Measurements from ENCODE around the gene CCDC106. TPM values are rescaled to one million over a fixed set of nuclear protein-coding genes. Genes with fewer than 3 reads are reported as not detected.
A peak's percentile ranks its signal among the peaks of the same experiment; 100 is the strongest.

Gene CCDC106
- polyA plus RNA-seq, 3 donors from 2014 or later = 1.1 to 1.7 TPM; not detected in 1

- peaks cover 24 to 41% of the 10 kb centered on the region in 2 donors for H3K4me1 Mint-ChIP-seq
- peak overlapping the region in 1 of 5 donors; percentile 33 for H3K4me3 Mint-ChIP-seq
- no peaks in the 10 kb centered on the region for H3K36me3 Mint-ChIP-seq
- H3K27ac Mint-ChIP-seq = peak overlapping the region in 1 of 6 donors; percentile 62
- H3K27me3 Mint-ChIP-seq (ENCODE audit: low read depth in 3 of 3) = peaks cover 17 to 29% (median 26%) of the 10 kb centered on the region in 3 donors
- DNase-seq = no peak
- H3K9me3 Mint-ChIP-seq = no peaks in the 10 kb centered on the region
These were observed 4.5 kb downstream of the CCDC106 start for GRCh38 chr19:55652311-55653128.

DNA sequence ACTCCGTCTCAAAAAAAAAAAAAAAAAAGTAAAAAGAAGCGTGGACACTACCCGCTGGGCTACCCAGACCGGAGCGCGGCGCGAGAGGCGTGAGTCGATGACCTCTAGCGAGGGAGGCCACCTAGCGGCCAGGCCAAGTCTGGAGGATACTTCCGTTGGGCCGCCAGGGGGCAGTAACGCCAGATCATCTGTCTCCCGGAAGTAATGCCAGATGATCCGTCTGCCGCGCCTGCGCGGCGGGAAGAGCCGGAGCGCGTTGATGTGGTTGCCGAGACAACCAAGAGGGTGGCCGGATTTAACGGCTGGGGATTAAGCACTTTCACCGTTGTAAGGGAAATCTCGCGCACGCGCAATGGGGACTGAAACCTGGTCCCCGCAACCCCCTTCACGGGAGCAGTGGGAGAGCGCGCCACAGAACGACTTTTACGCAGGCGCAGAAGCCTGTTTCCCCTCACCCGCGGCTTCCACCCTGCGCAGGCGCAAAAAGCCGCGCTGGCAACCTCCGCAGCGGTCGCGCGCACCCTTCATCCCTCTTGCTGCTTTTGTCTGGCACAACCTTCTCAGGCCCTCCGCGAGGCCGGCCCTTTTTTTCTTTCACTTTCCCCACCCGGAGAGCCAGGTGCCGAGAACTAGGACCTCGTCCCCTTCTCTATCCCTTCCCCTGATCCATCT is 5.8 kb downstream of the CCDC106 start:
- Mint-ChIP-seq H3K4me1 (peaks cover 32 to 46% of the 10 kb centered on the region in 2 donors), H3K27ac (peak overlapping the region; percentile 94 to 99 (median 98)), H3K4me3 (peak overlapping the region; percentile 92 to 99 (median 94)), H3K9me3 (no peaks in the 10 kb centered on the region), H3K27me3 (ENCODE audit: low read depth in 3 of 3) (peaks cover 17 to 26% (median 26%) of the 10 kb centered on the region in 3 donors), H3K36me3 (no peaks in the 10 kb centered on the region)
- peak; percentile 99 to 100 (median 100) for DNase-seq

- DNase-seq = peak; percentile 99 to 100 (median 100)
- peaks cover 0 to 2% (median 0%) of the 10 kb centered on the region in 3 donors for H3K36me3 Mint-ChIP-seq
- peak overlapping the region; percentile 92 to 99 (median 94) for H3K4me3 Mint-ChIP-seq
- H3K9me3 Mint-ChIP-seq = no peaks in the 10 kb centered on the region
- H3K4me1 Mint-ChIP-seq = peaks cover 36 to 48% of the 10 kb centered on the region in 2 donors
- peak overlapping the region; percentile 94 to 99 (median 98) for H3K27ac Mint-ChIP-seq
- peaks cover 17 to 26% (median 26%) of the 10 kb centered on the region in 3 donors for H3K27me3 Mint-ChIP-seq (ENCODE audit: low read depth in 3 of 3)
These were observed 6.4 kb downstream of the CCDC106 start for GRCh38 chr19:55654323-55654867.

- Mint-ChIP-seq H3K27ac (peak within 1 kb of the TSS; percentile 95 to 99 (median 98)), H3K4me3 (peak within 1 kb of the TSS; percentile 92 to 99 (median 94)), H3K9me3 (no peaks in the 10 kb centered on the region), H3K27me3 (ENCODE audit: low read depth in 3 of 3) (peaks cover 17 to 26% (median 24%) of the 10 kb centered on the region in 3 donors), H3K36me3 (peaks cover 0 to 5% (median 0%) of the 10 kb centered on the region in 3 donors), H3K4me1 (peaks cover 40 to 49% of the 10 kb centered on the region in 2 donors)
- peak; percentile 93 to 96 (median 96) for DNase-seq
These were observed 7.0 kb downstream of the CCDC106 start, which contains the start of gene U2AF2 for GRCh38 chr19:55654868-55655647. U2AF2 (plus strand) TSS chr19:55655035; CDS start chr19:55655105, 70 bp downstream.

DNA sequence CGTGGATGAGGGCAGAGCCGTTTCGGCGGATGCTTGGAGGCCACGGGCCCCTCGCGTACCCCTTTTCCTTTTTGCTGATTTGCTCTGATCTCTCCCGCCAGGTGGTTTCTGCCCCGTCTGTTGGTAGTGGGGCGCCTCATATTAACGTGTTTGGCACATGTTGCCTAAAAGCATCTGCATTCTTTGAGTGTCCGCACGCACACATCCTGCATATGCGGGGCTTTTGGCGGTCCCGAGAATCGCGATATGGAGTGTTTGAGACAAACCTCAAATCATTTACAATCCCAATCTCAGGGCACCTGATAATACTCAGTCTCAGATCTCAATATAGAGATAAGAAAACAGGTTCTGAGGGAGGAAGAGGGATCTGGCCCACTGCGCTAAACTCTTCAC is 7.6 kb downstream of the CCDC106 start:
- Mint-ChIP-seq H3K27ac (peak overlapping the region; percentile 95 to 99 (median 97)), H3K9me3 (no peaks in the 10 kb centered on the region), H3K4me1 (peaks cover 40 to 45% of the 10 kb centered on the region in 2 donors), H3K27me3 (ENCODE audit: low read depth in 3 of 3) (peaks cover 15 to 26% (median 24%) of the 10 kb centered on the region in 3 donors), H3K36me3 (peaks cover 0 to 5% (median 0%) of the 10 kb centered on the region in 3 donors), H3K4me3 (peak overlapping the region; percentile 92 to 99 (median 94))
- DNase-seq = no peak

- peaks cover 15 to 26% (median 24%) of the 10 kb centered on the region in 3 donors for H3K27me3 Mint-ChIP-seq (ENCODE audit: low read depth in 3 of 3)
- no peak for DNase-seq
- no peaks in the 10 kb centered on the region for H3K9me3 Mint-ChIP-seq
- H3K4me3 Mint-ChIP-seq = peak overlapping the region; percentile 92 to 99 (median 94)
- peaks cover 40 to 45% of the 10 kb centered on the region in 2 donors for H3K4me1 Mint-ChIP-seq
- peak overlapping the region; percentile 95 to 99 (median 97) for H3K27ac Mint-ChIP-seq
- peaks cover 0 to 5% (median 0%) of the 10 kb centered on the region in 3 donors for H3K36me3 Mint-ChIP-seq
These were observed 8.5 kb downstream of the CCDC106 start for GRCh38 chr19:55656552-55656951.

DNA sequence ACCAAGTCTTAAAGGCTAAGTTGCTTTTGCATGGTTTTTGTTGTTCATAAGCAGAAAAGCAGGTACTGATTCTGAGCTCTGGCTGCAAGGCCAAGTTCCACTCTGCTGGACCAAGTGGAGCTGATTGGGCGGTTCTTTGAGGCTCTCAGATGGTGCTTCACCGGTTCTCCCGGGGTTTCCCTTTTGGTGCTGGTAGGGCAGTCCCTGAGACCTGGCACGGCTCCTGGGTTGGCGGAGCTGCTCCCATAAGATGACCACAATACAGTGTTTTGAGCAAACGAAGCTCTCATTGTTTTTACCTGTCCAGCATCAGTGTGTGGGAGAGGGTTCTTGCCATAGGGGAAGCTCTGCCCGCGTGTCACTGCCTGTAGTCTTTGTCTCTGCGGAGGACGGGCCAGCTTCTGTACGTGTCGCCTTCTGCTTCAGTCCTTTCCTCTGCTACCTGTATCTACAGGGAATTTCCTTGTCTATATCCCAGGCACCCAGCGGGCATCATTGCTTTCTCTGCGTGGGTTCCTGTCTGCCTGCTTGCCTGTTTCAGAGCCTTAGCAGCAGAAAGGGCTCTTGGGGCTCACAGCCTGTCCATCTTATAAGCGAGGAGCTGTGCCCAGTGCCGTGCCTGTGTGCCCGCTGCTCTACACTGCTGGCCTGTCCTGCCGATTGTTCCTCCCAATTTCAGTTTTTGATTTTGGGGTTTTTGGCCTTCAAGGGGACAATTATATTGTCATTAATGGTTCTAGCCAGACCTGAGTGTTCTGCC is 9.2 kb downstream of the CCDC106 start:
- Mint-ChIP-seq H3K36me3 (peaks cover 0 to 10% (median 4%) of the 10 kb centered on the region in 3 donors), H3K4me1 (peaks cover 47 to 49% of the 10 kb centered on the region in 2 donors), H3K9me3 (no peaks in the 10 kb centered on the region), H3K4me3 (peak overlapping the region; percentile 72 to 98 (median 94)), H3K27ac (peak overlapping the region; percentile 46 to 97 (median 72)), H3K27me3 (ENCODE audit: low read depth in 3 of 3) (peaks cover 15 to 29% (median 24%) of the 10 kb centered on the region in 3 donors)
- DNase-seq = no peak

DNA sequence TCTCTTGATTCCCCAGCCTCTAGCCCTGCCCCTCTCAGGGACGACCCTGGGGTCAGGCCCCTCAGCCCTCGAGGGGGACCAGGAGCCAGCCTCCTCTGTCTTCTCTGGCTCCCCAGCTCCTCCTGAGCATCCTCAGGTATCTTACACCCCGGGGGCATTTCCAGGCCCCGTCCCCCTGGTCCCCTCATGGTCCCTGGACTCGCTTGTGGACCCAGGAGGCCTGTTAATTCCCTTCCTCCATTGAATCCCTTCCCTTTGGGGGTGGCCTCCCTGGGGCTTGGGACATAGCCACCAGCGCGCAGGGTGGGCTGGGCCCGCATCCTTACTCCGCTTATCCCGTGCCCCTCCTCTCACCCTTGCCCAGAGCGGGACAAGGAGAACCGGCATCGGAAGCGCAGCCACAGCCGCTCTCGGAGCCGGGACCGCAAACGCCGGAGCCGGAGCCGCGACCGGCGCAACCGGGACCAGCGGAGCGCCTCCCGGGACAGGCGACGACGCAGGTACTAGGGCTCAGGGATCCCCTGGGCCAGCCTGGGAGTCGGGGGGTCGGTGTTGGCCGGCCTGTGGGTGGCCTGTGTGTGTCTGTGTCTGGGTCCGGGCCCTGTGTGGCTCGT is 10.9 kb downstream of the CCDC106 start:
- peaks cover 8 to 22% (median 13%) of the 10 kb centered on the region in 3 donors for H3K36me3 Mint-ChIP-seq
- no peaks in the 10 kb centered on the region for H3K9me3 Mint-ChIP-seq
- H3K4me1 Mint-ChIP-seq = peaks cover 53 to 62% of the 10 kb centered on the region in 2 donors
- peaks cover 11 to 23% (median 19%) of the 10 kb centered on the region in 3 donors for H3K27me3 Mint-ChIP-seq (ENCODE audit: low read depth in 3 of 3)
- H3K27ac Mint-ChIP-seq = peak overlapping the region in 1 of 6 donors; percentile 79
- no peak for DNase-seq
- H3K4me3 Mint-ChIP-seq = peak overlapping the region in 3 of 5 donors; percentile 18 to 94 (median 65)

DNA sequence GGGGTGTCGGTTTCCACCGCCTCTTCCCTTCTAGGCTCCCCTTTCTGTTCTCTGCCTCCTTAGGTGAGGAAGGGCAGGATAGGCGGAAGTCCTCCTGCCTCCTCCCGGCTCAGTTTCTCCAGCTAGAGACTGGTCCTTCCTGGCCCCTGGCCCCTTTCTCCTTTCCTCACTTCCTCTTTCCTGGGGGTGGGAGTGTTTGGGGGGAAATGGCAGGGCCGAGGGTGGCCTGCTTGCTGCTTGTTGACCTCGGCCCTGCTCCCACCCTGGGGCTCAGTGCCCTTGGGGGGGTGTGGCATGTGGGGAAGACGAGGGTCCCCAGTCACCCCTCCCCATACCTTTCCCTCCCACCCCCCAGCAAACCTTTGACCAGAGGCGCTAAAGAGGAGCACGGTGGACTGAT is 11.8 kb downstream of the CCDC106 start:
- Mint-ChIP-seq H3K4me3 (peak overlapping the region in 1 of 5 donors; percentile 65), H3K9me3 (no peaks in the 10 kb centered on the region), H3K36me3 (peaks cover 8 to 31% (median 13%) of the 10 kb centered on the region in 3 donors), H3K27ac (peak overlapping the region in 2 of 6 donors; percentile 28 to 55), H3K4me1 (peaks cover 52 to 67% of the 10 kb centered on the region in 2 donors), H3K27me3 (ENCODE audit: low read depth in 3 of 3) (peaks cover 4 to 16% (median 15%) of the 10 kb centered on the region in 3 donors)
- no peak for DNase-seq

- Mint-ChIP-seq H3K4me3 (no peak overlapping the region), H3K27me3 (ENCODE audit: low read depth in 3 of 3) (peaks cover 5 to 12% (median 11%) of the 10 kb centered on the region in 3 donors), H3K4me1 (peaks cover 51 to 67% of the 10 kb centered on the region in 2 donors), H3K9me3 (no peaks in the 10 kb centered on the region), H3K27ac (no peak overlapping the region), H3K36me3 (peaks cover 8 to 33% (median 13%) of the 10 kb centered on the region in 3 donors)
- no peak for DNase-seq
These were observed 12.4 kb downstream of the CCDC106 start for GRCh38 chr19:55660404-55660803.

GRCh38 chr19:55660991-55661390 is 13.0 kb downstream of the CCDC106 start:
- DNase-seq = no peak
- H3K27me3 Mint-ChIP-seq (ENCODE audit: low read depth in 3 of 3) = peaks cover 2 to 8% (median 8%) of the 10 kb centered on the region in 3 donors

DNA sequence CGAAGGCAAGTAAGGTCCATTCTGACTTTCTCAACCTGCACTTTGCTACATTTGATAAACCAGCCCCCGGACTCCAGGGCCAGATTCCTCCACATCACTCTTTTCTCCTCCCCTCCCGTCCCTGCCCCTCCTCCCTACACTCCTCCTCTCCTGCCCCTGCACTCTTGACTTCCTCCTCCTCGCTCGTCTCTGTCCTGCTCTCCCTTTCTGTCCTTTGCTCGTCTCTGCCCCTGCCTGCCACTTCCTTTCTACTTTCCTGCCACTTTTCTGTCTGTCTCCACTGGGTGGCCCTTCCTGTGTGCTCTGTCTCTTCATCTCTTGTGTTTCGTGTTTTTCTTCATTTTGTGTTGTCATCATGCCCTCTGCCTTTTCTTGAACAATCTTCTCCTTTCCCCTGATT is 13.8 kb downstream of the CCDC106 start:
- no peak for DNase-seq
- peaks cover 38 to 53% of the 10 kb centered on the region in 2 donors for H3K4me1 Mint-ChIP-seq
- H3K36me3 Mint-ChIP-seq = peaks cover 8 to 33% (median 13%) of the 10 kb centered on the region in 3 donors
- peak overlapping the region in 2 of 6 donors; percentile 41 to 76 for H3K27ac Mint-ChIP-seq
- no peak overlapping the region for H3K4me3 Mint-ChIP-seq
- H3K27me3 Mint-ChIP-seq (ENCODE audit: low read depth in 3 of 3) = peaks cover 2 to 8% (median 3%) of the 10 kb centered on the region in 3 donors
- H3K9me3 Mint-ChIP-seq = no peaks in the 10 kb centered on the region

More at GRCh38 chr19:55660991-55661390, 13.0 kb downstream of the CCDC106 start:
- Mint-ChIP-seq H3K27ac (no peak overlapping the region), H3K9me3 (no peaks in the 10 kb centered on the region), H3K36me3 (peaks cover 8 to 33% (median 13%) of the 10 kb centered on the region in 3 donors), H3K4me1 (peaks cover 45 to 61% of the 10 kb centered on the region in 2 donors), H3K4me3 (no peak overlapping the region)
